GM18502 (cell line): Measurements from ENCODE around the gene MEPCE.
A peak's percentile ranks its signal among the peaks of the same experiment; 100 is the strongest.
"Not testable (repeated sequence)": the region's sequence is repeated elsewhere in the genome, so short reads cannot be mapped to it uniquely, and the experiment has no call there.

ENCODE experiments used
- ATAC-seq: cut with Tn5 transposase; IDR thresholded peaks from one replicate; pipeline ENCODE4 v1.9.1; 2021; ENCODE audit warnings: mild to moderate bottlenecking; ENCODE audit not compliant: unreplicated experiment, poor library complexity

Gene MEPCE

GRCh38 chr7:100432621-100433275 lies 3.1 kb downstream of the MEPCE start:
- ATAC-seq = no peak

GRCh38 chr7:100433276-100433591 lies 3.6 kb downstream of the MEPCE start:
- ATAC-seq = no peak

- ATAC-seq = no peak
These were observed 4.1 kb downstream of the MEPCE start for GRCh38 chr7:100433592-100434296.

GRCh38 chr7:100434297-100435144 lies 4.9 kb downstream of the MEPCE start:
- no peak for ATAC-seq

- peak; percentile 28 for ATAC-seq
These were observed 6.0 kb downstream of the MEPCE start for GRCh38 chr7:100435401-100436304.

- ATAC-seq = no peak
These were observed 7.8 kb downstream of the MEPCE start for GRCh38 chr7:100437150-100438100.

- ATAC-seq = no peak
These were observed 8.5 kb downstream of the MEPCE start for GRCh38 chr7:100438172-100438571.

- not testable (repeated sequence) for ATAC-seq
These were observed 9.1 kb downstream of the MEPCE start for GRCh38 chr7:100438731-100439130.

- not testable (repeated sequence) for ATAC-seq
These were observed 9.6 kb downstream of the MEPCE start for GRCh38 chr7:100439244-100439643.

GRCh38 chr7:100441641-100442535 lies 12.3 kb downstream of the MEPCE start:
- ATAC-seq = no peak

- ATAC-seq = no peak
These were observed 13.6 kb downstream of the MEPCE start for GRCh38 chr7:100443096-100443840.

GRCh38 chr7:100444311-100445278 lies 15.0 kb downstream of the MEPCE start:
- no peak for ATAC-seq

- ATAC-seq = no peak
These were observed 16.4 kb downstream of the MEPCE start for GRCh38 chr7:100446040-100446439.

- not testable (repeated sequence) for ATAC-seq
These were observed 17.7 kb downstream of the MEPCE start for GRCh38 chr7:100447363-100447762.

- no peak for ATAC-seq
These were observed 19.7 kb downstream of the MEPCE start for GRCh38 chr7:100449190-100449795.

GRCh38 chr7:100452513-100452912 lies 22.9 kb downstream of the MEPCE start:
- no peak for ATAC-seq
